ENCODE data around the gene ZNF519.

- TF ChIP-seq POLR2AphosphoS5 (IDR thresholded peaks at IDR 0.05; ENCODE audit: low read depth, low read length) (no peak), PAX5 (IDR thresholded peaks at IDR 0.05; ENCODE audit: insufficient read depth, low read length, severe bottlenecking) (no peak), POLR2A (IDR thresholded peaks at IDR 0.05; ENCODE audit: low read depth, low read length) (no peak), TAF1 (IDR thresholded peaks at IDR 0.05; ENCODE audit: low read depth, low read length) (no peak)
Observed at GRCh38 chr18:14093307-14093915, 38.8 kb downstream of the ZNF519 start.
